SU-DHL-6 (cell line): Measurements from ENCODE around the gene COL15A1.

Experiments
- H2AFZ ChIP-seq: fragments of 200-600 bp; sonication (generic); 2 replicates; pipeline ENCODE4 v1.6.1; 2014; ENCODE audit warnings: low read depth, mild to moderate bottlenecking, moderate library complexity, mixed read lengths, antibody characterized with exemption, low read length; ENCODE audit not compliant: severe bottlenecking
- H3F3A ChIP-seq: fragments of 200-600 bp; shearing (Covaris generic); 2 replicates; pipeline ENCODE4 v1.6.0; 2016; ENCODE audit warnings: antibody characterized with exemption, mild to moderate bottlenecking; ENCODE audit not compliant: insufficient read depth
- H3K27ac ChIP-seq: fragments of 200-600 bp; sonication (generic); 2 replicates; pipeline ENCODE4 v1.5.1; 2016; ENCODE audit warnings: low read depth, mild to moderate bottlenecking, low read length, moderate library complexity, mixed read lengths
- H3K27me3 ChIP-seq: fragments of 200-600 bp; sonication (generic), shearing (Covaris generic); 2 replicates; pipeline ENCODE4 v1.6.0; 2014; ENCODE audit warnings: mild to moderate bottlenecking, low read length
- H3K36me3 ChIP-seq: fragments of 200-600 bp; sonication (generic); 2 replicates; pipeline ENCODE4 v1.6.1; 2014; ENCODE audit warnings: mild to moderate bottlenecking, low read length, mixed read lengths
- H3K4me2 ChIP-seq: fragments of 300-600, 200-600 bp; shearing (Covaris generic), sonication (generic); 2 replicates; pipeline ENCODE4 v1.6.0; 2014; ENCODE audit warnings: low read length, low read depth, mild to moderate bottlenecking; ENCODE audit not compliant: poor library complexity, severe bottlenecking
- H3K4me3 ChIP-seq: fragments of 200-600 bp; sonication (generic); 2 replicates; pipeline ENCODE4 v1.5.1; 2014; ENCODE audit warnings: antibody characterized with exemption, low read length, mild to moderate bottlenecking, mixed read lengths; ENCODE audit not compliant: insufficient read depth, poor library complexity, severe bottlenecking
- H3K79me2 ChIP-seq: fragments of 200-600 bp; sonication (generic); 2 replicates; pipeline ENCODE4 v1.6.1; 2014; ENCODE audit warnings: mild to moderate bottlenecking, low read length, moderate library complexity; ENCODE audit not compliant: insufficient read depth
- H3K9ac ChIP-seq: fragments of 200-600 bp; sonication (generic); 2 replicates; pipeline ENCODE4 v1.7.0; 2014; ENCODE audit warnings: mild to moderate bottlenecking, low read length
- H3K9me2 ChIP-seq: fragments of 200-600 bp; sonication (generic); replicated peaks from 2 replicates; pipeline ENCODE4 v1.6.1; 2014; ENCODE audit warnings: low read length; ENCODE audit not compliant: insufficient read depth
- H3K9me3 ChIP-seq: fragments of 200-600 bp; sonication (generic); 2 replicates; pipeline ENCODE4 v1.6.1; 2014; ENCODE audit warnings: low read length, mixed read lengths; ENCODE audit not compliant: insufficient read depth
- H4K20me1 ChIP-seq: fragments of 200-600 bp; sonication (generic); 2 replicates; pipeline ENCODE4 v1.6.1; 2014; ENCODE audit warnings: low read depth, mild to moderate bottlenecking, antibody characterized with exemption, low read length, moderate library complexity, mixed read lengths
- EZH2phosphoT487 ChIP-seq: fragments of 200-600 bp; sonication (generic), shearing (Covaris generic); conservative IDR thresholded peaks from 2 replicates; pipeline ENCODE4 v1.6.1; 2018; ENCODE audit warnings: mild to moderate bottlenecking, antibody characterized with exemption, low read length, moderate library complexity, mixed read lengths
- TF ChIP-seq, protein P1 (sequence below): fragments of 200-600 bp; sonication (generic); IDR thresholded peaks from one replicate; pipeline ENCODE4 v1.5.1; 2017; ENCODE audit warnings: antibody characterized with exemption, mild to moderate bottlenecking, low read length, moderate library complexity; ENCODE audit not compliant: insufficient read depth, poor library complexity, severe bottlenecking

Gene COL15A1

GRCh38 chr9:98923451-98924123, 20.1 kb upstream of the COL15A1 start:
- Histone ChIP-seq H3K9me3 (no peaks in the 10 kb centered on the region), H3K9me2 (no peaks in the 10 kb centered on the region), H3K27me3 (no peaks in the 10 kb centered on the region), H4K20me1 (no peaks in the 10 kb centered on the region), H3K79me2 (no peaks in the 10 kb centered on the region), H2AFZ (no peak overlapping the region), H3K27ac (no peak overlapping the region), H3F3A (no peaks in the 10 kb centered on the region), H3K36me3 (no peaks in the 10 kb centered on the region), H3K9ac (no peak overlapping the region), H3K4me3 (no peak overlapping the region), H3K4me2 (no peak overlapping the region)
- no peak for TF ChIP-seq EZH2phosphoT487
- TF ChIP-seq, protein P1, sequence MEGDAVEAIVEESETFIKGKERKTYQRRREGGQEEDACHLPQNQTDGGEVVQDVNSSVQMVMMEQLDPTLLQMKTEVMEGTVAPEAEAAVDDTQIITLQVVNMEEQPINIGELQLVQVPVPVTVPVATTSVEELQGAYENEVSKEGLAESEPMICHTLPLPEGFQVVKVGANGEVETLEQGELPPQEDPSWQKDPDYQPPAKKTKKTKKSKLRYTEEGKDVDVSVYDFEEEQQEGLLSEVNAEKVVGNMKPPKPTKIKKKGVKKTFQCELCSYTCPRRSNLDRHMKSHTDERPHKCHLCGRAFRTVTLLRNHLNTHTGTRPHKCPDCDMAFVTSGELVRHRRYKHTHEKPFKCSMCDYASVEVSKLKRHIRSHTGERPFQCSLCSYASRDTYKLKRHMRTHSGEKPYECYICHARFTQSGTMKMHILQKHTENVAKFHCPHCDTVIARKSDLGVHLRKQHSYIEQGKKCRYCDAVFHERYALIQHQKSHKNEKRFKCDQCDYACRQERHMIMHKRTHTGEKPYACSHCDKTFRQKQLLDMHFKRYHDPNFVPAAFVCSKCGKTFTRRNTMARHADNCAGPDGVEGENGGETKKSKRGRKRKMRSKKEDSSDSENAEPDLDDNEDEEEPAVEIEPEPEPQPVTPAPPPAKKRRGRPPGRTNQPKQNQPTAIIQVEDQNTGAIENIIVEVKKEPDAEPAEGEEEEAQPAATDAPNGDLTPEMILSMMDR: no peak

DNA sequence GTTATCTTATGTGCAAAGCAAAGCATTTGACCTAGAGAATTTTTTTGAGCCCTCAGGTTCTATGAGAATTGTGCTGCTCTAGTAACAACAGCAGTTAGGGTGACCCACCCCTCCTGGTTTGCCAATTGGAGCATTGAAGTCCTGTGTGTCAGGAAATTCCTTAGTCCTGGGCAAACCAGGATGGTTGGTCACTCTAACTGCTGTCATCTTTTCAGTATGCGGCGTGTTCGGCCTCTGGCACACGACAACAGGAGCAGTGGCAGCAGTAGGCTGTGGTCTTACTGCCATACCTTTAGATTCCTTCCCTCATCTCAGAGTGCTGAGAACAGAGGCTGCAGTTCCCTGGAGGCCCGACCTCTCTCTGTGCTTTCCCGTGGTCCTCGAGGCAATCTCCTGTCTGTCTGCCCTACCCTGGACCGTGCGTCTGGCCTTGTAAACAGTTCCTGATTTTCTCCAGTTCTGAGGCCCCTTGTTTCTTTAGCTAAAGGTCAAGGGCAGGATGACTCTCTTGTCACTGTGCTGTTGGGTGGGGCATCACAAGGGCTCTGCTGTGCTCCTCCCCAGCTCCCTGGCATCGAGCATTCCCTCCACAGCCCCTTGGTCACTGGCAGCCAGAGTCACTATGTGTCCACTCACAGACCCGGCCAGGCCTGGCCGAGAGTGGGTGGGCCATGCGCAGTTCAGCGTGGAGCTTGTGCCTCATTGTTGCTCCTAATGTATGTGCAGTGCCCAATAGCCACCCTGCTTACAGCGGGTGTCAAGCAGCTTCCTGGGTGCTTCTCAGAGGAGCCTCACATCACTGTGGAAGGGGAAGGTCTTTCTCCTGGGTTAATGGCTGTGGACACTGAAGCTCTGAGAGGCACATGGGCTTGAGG, 18.5 kb upstream of the COL15A1 start:
- H3F3A ChIP-seq: no peaks in the 10 kb centered on the region
- H3K9me2 ChIP-seq: no peaks in the 10 kb centered on the region
- H3K27ac ChIP-seq: no peak overlapping the region
- H3K4me3 ChIP-seq: no peak overlapping the region
- H3K9ac ChIP-seq: no peak overlapping the region
- H4K20me1 ChIP-seq: no peaks in the 10 kb centered on the region
- H3K79me2 ChIP-seq: no peaks in the 10 kb centered on the region
- no peaks in the 10 kb centered on the region for H3K36me3 ChIP-seq
- H3K9me3 ChIP-seq: no peaks in the 10 kb centered on the region
- TF ChIP-seq EZH2phosphoT487: no peak
- TF ChIP-seq, protein P1: no peak
- no peaks in the 10 kb centered on the region for H3K27me3 ChIP-seq
- H3K4me2 ChIP-seq: no peak overlapping the region
- H2AFZ ChIP-seq: no peak overlapping the region

- H3F3A ChIP-seq: no peaks in the 10 kb centered on the region
- no peaks in the 10 kb centered on the region for H3K36me3 ChIP-seq
- no peak overlapping the region for H3K4me3 ChIP-seq
- H3K27ac ChIP-seq: no peak overlapping the region
- no peaks in the 10 kb centered on the region for H3K27me3 ChIP-seq
- no peak overlapping the region for H2AFZ ChIP-seq
- no peaks in the 10 kb centered on the region for H3K79me2 ChIP-seq
- no peaks in the 10 kb centered on the region for H3K9me2 ChIP-seq
- no peak for TF ChIP-seq EZH2phosphoT487
- TF ChIP-seq, protein P1: no peak
- no peak overlapping the region for H3K9ac ChIP-seq
- H3K9me3 ChIP-seq: no peaks in the 10 kb centered on the region
- H3K4me2 ChIP-seq: no peak overlapping the region
- no peaks in the 10 kb centered on the region for H4K20me1 ChIP-seq
Measured at GRCh38 chr9:98925956-98926355, 17.8 kb upstream of the COL15A1 start.
